Islet of Langerhans (tissue), 1 donor: ENCODE results near the gene BMERB1.

Source experiments
- FAIRE-seq: peaks from one replicate; lab custom pipeline; 2011; peaks lifted over from hg19 to GRCh38; lab: Jason Lieb, UNC

Gene BMERB1

DNA sequence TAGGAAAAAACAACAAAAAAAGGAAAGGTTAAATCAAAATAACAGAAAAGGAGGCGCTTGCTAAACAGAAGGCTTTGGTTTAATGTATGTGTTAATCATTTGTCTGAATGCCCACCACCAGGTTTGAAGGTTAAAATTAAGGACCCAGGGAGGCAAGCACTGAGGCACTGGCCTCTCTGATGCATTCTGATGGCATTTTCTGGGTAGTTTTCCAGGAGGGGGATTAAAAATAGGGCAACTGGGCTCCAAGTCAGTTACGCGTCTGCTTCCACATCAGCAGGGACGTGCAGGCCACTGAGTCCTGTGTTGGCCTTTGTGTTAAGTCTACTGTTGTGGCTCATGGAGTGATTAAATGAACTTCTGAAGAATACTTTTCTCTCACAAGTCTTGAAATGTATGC is 181.6 kb downstream of the BMERB1 start:
- no peak for FAIRE-seq

DNA sequence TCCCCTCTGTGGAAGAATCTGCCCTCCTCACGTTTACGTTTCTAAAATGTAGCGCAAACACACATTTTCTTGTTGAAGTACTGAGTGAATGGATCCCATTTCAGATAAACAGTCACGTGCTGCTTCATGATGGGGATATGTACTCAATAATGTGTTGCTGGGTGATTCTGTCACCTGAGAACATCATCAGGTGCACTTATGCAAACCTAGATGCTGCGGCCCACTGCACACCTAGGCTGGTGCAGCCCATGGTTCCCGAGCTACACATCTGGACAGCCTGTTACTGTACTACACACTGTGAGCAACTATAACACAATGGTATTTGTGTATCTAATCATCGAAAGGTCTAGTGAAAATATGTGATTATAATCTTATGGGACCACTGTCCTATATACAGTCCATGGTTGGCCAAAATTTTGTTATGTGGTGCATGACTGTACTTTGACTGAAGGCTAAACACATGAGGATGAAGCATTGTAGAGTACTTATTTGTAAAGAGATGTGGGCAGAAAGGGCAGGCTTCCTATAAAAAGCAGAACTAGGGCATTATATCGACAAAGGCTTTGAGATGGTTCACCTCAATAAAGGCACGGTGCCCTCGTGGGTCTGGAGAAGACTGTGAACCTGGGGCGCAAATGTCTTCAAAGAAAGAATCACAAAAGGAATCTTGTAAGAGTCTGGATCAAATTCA is 182.2 kb downstream of the BMERB1 start:
- no peak for FAIRE-seq

DNA sequence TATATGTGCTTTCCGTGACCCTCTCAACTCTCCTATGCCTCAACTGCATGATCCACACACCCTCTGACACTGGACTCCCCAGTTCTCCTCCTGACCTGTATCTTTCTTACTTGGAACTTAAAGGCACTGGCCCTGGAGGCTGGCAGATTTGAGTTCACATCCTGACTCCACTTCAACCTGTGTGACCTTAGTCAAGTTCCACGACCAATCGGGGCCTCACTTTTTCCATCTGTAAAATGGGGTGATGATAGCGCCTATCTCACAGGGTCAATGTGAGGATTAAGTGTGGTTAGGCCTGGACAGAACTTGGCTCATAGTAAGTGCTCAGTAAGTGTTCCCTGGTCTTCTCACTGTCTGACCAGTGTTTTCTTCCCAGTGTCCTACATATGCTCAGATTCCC is 183.5 kb downstream of the BMERB1 start:
- FAIRE-seq = no peak

DNA sequence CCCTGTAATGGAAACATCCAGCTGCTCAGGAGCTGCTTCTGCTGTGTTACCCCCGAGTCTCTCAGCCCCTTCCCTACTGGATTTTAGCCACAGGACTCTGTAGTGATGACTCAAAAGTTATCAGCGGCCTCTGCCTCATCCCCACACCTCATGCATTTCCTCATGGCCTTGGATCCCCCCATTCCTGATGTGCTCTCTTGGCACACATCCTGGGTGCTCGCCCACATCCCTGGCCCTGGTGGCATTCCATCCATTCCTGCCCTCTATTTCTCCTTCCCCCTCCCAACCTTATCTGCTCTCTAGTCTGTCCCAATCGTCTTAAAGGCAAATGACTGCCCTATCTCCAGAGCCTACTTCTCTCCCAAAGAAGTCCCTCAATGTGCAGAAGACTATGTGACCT is 184.0 kb downstream of the BMERB1 start:
- no peak for FAIRE-seq

DNA sequence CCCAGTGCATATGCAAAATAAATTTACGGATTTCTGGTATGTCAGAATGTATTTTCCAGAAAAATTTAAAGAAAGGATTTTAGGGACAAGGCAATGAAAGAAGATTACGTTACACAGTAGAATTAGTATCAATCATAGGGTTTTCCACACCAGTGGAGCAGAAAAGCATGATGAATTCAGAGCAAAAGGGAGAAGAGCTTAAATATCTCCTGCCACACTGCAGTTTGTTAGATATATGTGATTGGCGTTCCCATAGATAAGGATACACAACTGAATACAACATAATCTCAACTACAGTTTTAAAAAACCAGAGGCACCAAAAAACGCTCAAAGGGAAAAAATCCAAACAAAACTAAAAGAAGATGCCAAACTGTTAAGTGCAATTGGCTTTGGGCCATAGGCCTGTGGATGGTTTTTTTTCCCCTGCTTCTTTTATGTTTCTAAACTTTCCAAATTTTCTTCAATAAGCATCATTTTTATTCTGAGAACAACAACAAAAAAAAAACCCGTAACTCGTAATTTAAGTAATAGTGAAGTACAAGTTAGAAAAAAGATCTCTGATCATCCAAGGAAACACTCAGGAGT is 186.3 kb downstream of the BMERB1 start:
- FAIRE-seq = no peak

DNA sequence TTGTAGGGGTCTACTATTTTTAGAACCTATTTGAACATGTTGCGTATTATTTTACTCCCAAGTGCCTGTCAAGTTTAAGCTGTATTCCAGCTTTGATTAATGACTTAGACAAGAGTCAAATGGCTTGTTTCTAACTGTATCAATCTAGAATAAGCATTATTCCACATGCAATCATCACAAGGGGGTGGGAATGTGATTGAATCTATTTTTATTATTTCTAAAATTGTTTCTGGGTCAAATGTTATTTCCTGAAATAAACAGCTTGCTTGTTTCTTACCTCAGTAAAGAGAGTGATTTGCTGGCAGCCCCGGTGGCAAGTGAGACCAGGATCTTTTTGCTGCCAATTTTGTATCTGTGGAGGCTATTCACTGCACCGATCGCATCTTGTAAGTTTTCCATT is 187.1 kb downstream of the BMERB1 start:
- no peak for FAIRE-seq

DNA sequence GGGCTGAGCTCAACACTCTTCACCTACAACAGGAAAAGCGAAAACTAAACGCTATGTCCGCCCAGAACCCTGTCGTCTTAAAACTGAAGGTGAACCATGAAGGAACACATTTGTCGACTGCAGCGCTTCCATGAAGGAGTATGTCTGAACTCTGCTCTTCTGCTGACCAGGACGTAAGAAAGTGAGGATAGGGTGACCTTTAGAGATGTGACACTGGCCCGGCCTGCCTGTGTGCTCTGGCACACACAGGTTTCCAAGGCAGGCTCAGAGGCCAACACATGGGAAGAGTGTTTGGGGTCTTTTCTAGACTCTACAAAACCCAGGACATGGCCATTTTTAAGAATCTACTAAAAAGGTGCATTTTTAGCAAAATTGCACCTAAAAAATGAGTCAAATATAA is 187.5 kb downstream of the BMERB1 start:
- no peak for FAIRE-seq

DNA sequence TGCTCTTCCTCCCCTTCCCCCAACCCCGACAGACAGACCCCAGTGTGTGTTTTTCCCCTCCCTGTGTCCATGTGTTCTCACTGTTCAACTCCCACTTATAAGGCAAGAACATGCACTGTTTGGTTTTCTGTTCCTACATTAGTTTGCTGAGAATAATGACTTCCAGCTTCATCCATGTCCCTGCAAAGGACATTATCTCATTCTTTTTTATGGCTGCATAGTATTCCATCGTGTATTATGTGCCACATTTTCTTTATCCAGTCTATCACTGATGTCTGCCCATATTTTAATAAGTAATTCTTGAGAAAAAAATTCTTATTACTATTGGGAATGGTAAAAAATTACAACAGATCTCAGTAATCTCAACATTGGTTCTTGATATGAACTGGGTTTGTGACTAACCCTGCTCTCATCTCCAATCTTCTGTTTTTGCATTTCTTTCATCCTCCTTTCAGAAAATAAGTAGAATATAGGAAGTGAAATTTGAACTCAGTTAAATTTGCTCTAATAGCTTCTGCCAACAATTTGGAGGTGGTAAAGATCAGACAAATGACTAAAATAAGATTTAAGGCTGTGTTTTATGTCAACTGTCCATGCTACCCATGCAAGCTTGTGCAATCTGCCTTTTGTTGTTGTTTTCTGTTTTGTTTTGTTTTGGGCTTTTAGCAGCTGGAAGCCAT is 197.5 kb downstream of the BMERB1 start:
- FAIRE-seq = no peak

DNA sequence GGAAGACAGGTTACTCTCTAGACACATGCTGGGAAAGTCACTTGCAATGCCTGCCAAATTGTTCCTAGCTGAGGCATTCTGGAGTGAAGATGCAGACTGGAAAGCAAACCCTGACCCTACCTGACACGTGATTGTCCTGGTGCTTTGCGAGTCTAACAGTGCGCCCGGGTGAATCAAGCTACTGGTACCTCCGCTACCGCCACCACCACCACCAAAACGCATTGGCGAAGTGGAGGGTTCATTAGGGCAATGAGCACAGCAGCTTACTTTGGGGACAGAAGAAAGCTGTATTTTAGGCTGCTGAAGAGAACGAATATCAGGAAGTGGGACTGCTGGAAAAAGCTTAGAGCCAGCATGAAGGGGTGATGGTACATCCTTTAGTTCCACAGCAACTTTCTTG is 201.5 kb downstream of the BMERB1 start:
- no peak for FAIRE-seq

DNA sequence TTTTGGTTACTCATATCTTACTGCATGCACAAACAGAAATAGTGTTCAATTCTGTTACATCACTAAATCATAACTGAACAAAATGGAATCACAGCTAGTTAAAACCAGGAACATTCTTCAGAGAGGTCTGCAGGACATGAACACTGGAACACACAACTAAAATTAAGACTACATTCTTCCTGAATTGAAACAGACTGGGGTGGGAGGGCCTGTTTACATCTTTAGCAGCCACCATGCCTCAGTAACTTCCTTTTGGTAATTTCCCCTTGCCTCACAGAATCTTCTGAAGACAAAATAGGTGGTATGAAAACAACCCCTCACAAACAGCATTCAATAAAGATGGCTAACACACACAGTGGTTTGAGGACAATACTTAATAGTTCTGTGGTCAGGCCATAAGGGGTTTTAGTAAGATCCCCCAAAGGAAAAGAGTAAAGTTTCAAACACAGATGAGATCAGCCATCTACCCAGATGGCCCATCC is 202.0 kb downstream of the BMERB1 start:
- FAIRE-seq = no peak
